H1 (cell line): Measurements from ENCODE around the gene REEP2. TPM values are rescaled to one million over a fixed set of nuclear protein-coding genes. Genes with fewer than 3 reads are reported as not detected.

ENCODE experiments used
- SIN3A ChIP-seq, 2 experiments: IDR thresholded peaks in 1 of 2; conservative IDR thresholded peaks in 1 of 2; 2 replicates each; pipeline ENCODE4 v1.6.1; 2011 to 2012; ENCODE audit warnings: low read length in 2 of 2, improper control_type of control experiment in 1 of 2, low read depth in 1 of 2, mild to moderate bottlenecking in 1 of 2
- polyA plus RNA-seq, 7 experiments: library from polyadenylated mRNA; depleted of rRNA in 3 of 7; stranded (reverse) in 5 of 7; unstranded in 2 of 7; fragments of >200 nt in 5 of 7; fragments of 200-250 nt in 2 of 7; gene quantifications; 1 replicate in 5 of 7; 2 replicates in 1 of 7; 4 replicates in 1 of 7; pipeline versions ENCODE4 v1.2.1 to v1.2.3, GENCODE V29; 2011 to 2013; ENCODE audit warnings: missing spikeins in 2 of 7, mixed read lengths in 2 of 7
- total RNA-seq: library from RNA; stranded (reverse); fragmentation: NEBNext Ultra II Directional; extraction: Animal tissue kit (Norgen Biotek cat#: 25700); gene quantifications from 2 replicates; pipeline ENCODE4 v1.2.1, GENCODE V29; 2021

The REEP2 gene
- total and polyA plus RNA-seq, 2 of the 8 experiments (the other 6 are each of a cell fraction or from before 2014, with no cell fraction given) = 26.5 to 40.2 TPM

GRCh38 chr5:138464388-138465260 lies 25.8 kb downstream of the REEP2 start (continued):
- TF ChIP-seq SIN3A (conservative IDR thresholded peaks at IDR 0.05 in 1 of 2, IDR thresholded peaks at IDR 0.05 in 1 of 2; ENCODE audit: low read depth in 1 of 2, low read length in 2 of 2) = no peak; a peak in 1 of 4 replicates
